ENCODE results near the gene MISP. TPM values are rescaled to one million over a fixed set of nuclear protein-coding genes. Genes with fewer than 3 reads are reported as not detected.

The MISP gene
- total and polyA plus RNA-seq, 7 donors: 0.36 to 456 (median 289) TPM; not detected in 3

DNA sequence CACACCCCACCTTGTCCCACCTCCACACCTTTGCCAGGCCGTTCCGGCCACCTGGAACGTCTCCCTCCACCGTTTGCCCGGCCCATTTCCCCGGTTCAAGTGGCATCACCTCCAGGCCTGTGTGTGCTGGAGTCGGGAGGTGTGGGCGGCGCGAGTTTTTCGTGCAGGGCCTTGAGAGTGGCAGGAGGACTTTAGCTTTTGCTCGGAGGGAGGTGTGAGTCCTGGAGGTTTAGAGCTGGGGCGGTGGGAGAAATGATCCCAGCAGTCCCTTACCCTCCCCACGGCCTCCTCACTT is 46.5 kb upstream of the MISP start:
- Histone ChIP-seq H3K27ac (no peak overlapping the region), H3K9me3 (no peaks in the 10 kb centered on the region), H3K27me3 (peaks cover 0 to 24% (median 19%) of the 10 kb centered on the region in 3 donors), H3K4me3 (peak overlapping the region in 1 of 4 donors; percentile 22), H3K36me3 (no peaks in the 10 kb centered on the region), H3K4me1 (peaks cover 0 to 27% (median 12%) of the 10 kb centered on the region in 4 donors)
- intact Hi-C loops (cut with DNase I): no loop called here
- TF ChIP-seq EP300 (IDR thresholded peaks at IDR 0.05): no peak
- no peak for TF ChIP-seq POLR2A (IDR thresholded peaks at IDR 0.05)
- TF ChIP-seq, protein P1, sequence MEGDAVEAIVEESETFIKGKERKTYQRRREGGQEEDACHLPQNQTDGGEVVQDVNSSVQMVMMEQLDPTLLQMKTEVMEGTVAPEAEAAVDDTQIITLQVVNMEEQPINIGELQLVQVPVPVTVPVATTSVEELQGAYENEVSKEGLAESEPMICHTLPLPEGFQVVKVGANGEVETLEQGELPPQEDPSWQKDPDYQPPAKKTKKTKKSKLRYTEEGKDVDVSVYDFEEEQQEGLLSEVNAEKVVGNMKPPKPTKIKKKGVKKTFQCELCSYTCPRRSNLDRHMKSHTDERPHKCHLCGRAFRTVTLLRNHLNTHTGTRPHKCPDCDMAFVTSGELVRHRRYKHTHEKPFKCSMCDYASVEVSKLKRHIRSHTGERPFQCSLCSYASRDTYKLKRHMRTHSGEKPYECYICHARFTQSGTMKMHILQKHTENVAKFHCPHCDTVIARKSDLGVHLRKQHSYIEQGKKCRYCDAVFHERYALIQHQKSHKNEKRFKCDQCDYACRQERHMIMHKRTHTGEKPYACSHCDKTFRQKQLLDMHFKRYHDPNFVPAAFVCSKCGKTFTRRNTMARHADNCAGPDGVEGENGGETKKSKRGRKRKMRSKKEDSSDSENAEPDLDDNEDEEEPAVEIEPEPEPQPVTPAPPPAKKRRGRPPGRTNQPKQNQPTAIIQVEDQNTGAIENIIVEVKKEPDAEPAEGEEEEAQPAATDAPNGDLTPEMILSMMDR (IDR thresholded peaks at IDR 0.05): no peak
- TF ChIP-seq POLR2AphosphoS5 (IDR thresholded peaks at IDR 0.05): no peak
- no peak for DNase-seq
- 14 to 25% methylated on average over 14 of the region's 14 CpGs for WGBS, 2 donors

DNA sequence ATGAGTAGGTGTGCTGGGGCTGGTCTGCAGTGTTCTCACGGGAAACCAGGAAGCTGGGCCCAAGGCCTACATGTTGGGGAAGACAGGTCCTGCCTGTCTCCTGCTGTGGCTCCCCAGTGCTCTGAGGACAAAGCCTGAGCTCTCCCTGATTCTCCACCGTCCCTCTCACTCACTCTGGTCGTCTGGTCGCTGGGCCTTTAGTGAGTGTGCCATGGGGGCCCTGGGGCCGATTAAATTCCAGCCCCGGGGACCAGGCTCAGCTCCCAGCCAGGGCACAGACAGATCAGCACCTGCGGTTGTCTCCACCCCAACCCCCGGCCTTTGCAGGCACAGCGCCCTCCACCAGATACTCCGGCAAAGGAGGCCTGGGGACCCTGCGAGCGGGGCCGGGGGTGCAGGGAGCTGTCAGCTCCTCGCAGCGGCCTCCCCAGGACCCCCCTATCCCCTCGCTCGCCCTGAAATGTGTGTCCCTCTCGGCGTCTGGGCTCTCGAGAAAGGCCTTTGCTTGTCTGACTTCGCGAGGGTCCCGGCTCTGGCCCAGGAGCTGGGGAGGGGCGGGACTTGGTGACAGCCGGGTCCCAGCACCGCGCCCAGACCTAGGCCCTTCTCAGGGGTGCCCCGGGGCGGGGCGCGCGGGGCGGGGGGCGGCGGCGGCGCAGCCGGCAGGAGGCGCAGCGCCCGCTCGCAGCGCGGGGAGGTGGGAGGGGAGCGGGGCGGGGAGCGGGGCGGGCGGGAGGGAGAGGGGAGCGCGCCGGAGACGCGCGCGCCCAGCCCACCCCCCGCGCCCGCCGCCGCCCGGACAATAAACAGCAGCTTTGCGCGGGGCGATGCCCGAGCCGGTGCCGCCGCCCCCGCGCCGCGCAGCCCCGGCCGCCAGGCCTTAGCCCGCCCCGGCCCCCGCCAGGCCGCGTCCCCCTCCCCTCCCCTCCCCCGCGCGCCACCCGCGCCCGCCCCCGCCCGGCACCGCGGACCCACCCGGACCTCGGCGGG is 42.5 kb upstream of the MISP start, which contains the start of gene PALM:
Gene PALM (plus strand): TSS at position 782 of the 990 bp plus-strand sequence. CDS start 212 bp downstream, outside the sequence.
- Histone ChIP-seq H3K27me3 (peaks cover 0 to 12% (median 6%) of the 10 kb centered on the region in 3 donors), H3K36me3 (no peaks in the 10 kb centered on the region), H3K9me3 (no peaks in the 10 kb centered on the region), H3K4me3 (peak within 1 kb of the TSS; percentile 68 to 95 (median 84)), H3K27ac (peak within 1 kb of the TSS; percentile 81 to 83 (median 82)), H3K4me1 (peaks cover 0 to 41% (median 27%) of the 10 kb centered on the region in 4 donors)
- TF ChIP-seq, protein P1 (IDR thresholded peaks at IDR 0.05): peak in 1 of 4 experiments; percentile 20
- TF ChIP-seq EP300 (IDR thresholded peaks at IDR 0.05) (no peak), POLR2AphosphoS5 (IDR thresholded peaks at IDR 0.05) (no peak), POLR2A (IDR thresholded peaks at IDR 0.05) (no peak)
- WGBS, 2 donors: 9 to 10% methylated on average over 92 of the region's 93 CpGs
- DNase-seq: peak; percentile 74
- intact Hi-C loops (cut with DNase I): loop anchor here (2.0 kb wide), 2 partner anchors 28 to 46 kb away; partner anchors contain the start of gene RNF126

- TF ChIP-seq POLR2A (IDR thresholded peaks at IDR 0.05): no peak
- no peak for TF ChIP-seq POLR2AphosphoS5 (IDR thresholded peaks at IDR 0.05)
- Histone ChIP-seq H3K36me3 (no peaks in the 10 kb centered on the region), H3K4me3 (peak overlapping the region; percentile 68 to 95 (median 84)), H3K27ac (peak overlapping the region; percentile 80 to 82 (median 82)), H3K9me3 (no peaks in the 10 kb centered on the region), H3K4me1 (peaks cover 0 to 32% (median 22%) of the 10 kb centered on the region in 4 donors), H3K27me3 (peaks cover 0 to 3% (median 0%) of the 10 kb centered on the region in 3 donors)
- 5% methylated on average over 78 of the region's 78 CpGs for WGBS, 2 donors
- no peak for DNase-seq
- intact Hi-C loops (cut with DNase I): loop anchor here (2.0 kb wide), 2 partner anchors 29 to 47 kb away; partner anchors contain the start of gene RNF126
Observed at GRCh38 chr19:709196-709964, 41.5 kb upstream of the MISP start.

GRCh38 chr19:709965-710571 is 40.8 kb upstream of the MISP start:
- Histone ChIP-seq H3K27ac (peak overlapping the region; percentile 80 to 82 (median 82)), H3K27me3 (no peaks in the 10 kb centered on the region), H3K4me1 (peaks cover 0 to 29% (median 21%) of the 10 kb centered on the region in 4 donors), H3K9me3 (no peaks in the 10 kb centered on the region), H3K4me3 (peak overlapping the region; percentile 68 to 95 (median 84)), H3K36me3 (no peaks in the 10 kb centered on the region)
- intact Hi-C loops (cut with DNase I): loop anchor here (2.0 kb wide), 3 partner anchors 23 to 47 kb away; partner anchors contain the start of gene RNF126
- WGBS, 2 donors: 12 to 36% methylated on average over 27 of the region's 27 CpGs
- DNase-seq: peak; percentile 82
- TF ChIP-seq POLR2AphosphoS5 (IDR thresholded peaks at IDR 0.05) (peak; percentile 20 to 41 (median 26)), EP300 (IDR thresholded peaks at IDR 0.05) (no peak)

DNA sequence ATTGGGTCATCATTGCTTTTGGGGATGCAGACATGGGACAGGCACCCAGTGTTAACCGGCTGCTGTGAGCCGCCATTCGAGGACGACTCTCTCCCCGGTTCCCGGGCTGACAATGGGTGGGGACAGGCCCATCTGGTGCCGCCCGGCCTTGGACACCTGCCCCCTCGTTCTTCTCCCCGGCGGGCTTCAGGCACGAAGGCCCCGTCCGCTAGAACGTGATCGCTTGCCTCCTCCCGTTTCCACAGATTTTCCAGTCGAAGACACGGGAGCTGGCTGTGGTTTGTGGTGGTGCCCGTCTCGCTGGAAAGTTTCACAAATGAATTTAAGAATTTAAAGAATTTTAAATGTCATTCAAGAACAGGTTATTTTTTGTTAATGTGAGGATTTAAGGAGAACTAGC is 40.1 kb upstream of the MISP start:
- WGBS, 2 donors: 68 to 76% methylated on average over 21 of the region's 21 CpGs
- no peak for TF ChIP-seq POLR2A (IDR thresholded peaks at IDR 0.05)
- TF ChIP-seq EP300 (IDR thresholded peaks at IDR 0.05): no peak
- TF ChIP-seq, protein P1 (IDR thresholded peaks at IDR 0.05): no peak
- TF ChIP-seq POLR2AphosphoS5 (IDR thresholded peaks at IDR 0.05): peak in 1 of 4 donors; percentile 6

More for the DNA sequence above, 40.1 kb upstream of the MISP start:
- no peak for DNase-seq
- H3K4me1 ChIP-seq: peaks cover 0 to 29% (median 21%) of the 10 kb centered on the region in 4 donors
- intact Hi-C loops (cut with DNase I): loop anchor here (2.0 kb wide), 1 partner anchor 22 kb away; no protein-coding TSS in a partner anchor
- peaks cover 0 to 3% (median 0%) of the 10 kb centered on the region in 3 donors for H3K27me3 ChIP-seq
- peaks cover 0 to 4% (median under 1%) of the 10 kb centered on the region in 4 donors for H3K9me3 ChIP-seq
- peak overlapping the region; percentile 80 to 82 (median 82) for H3K27ac ChIP-seq
- H3K4me3 ChIP-seq: peak overlapping the region in 3 of 4 donors; percentile 68 to 95 (median 87)
- no peaks in the 10 kb centered on the region for H3K36me3 ChIP-seq
